GM23338 (cell line): ENCODE results near the gene GSTK1. TPM values are rescaled to one million over a fixed set of nuclear protein-coding genes. Genes with fewer than 3 reads are reported as not detected.

Experiments
- ATAC-seq: fragments of 200-7000 bp; cut with Tn5 transposase; 3 replicates; pipeline ENCODE4 v1.9.1; 2020
- DNase-seq: peaks from one replicate; pipeline ENCODE4 v3.0.0-alpha.2; 2015; ENCODE audit warnings: low spot score
- H2AFZ ChIP-seq: fragments of 200-600 bp; sonication (generic); 2 replicates; pipeline ENCODE4 v1.8.0; 2016; ENCODE audit warnings: antibody characterized with exemption, mild to moderate bottlenecking, moderate library complexity
- H3F3A ChIP-seq: fragments of 200-600 bp; sonication (generic); replicated peaks from 2 replicates; pipeline ENCODE4 v1.8.0; 2017; ENCODE audit warnings: antibody characterized with exemption, mixed run types, low read depth
- H3K27ac ChIP-seq: fragments of 200-600 bp; sonication (generic); 2 replicates; pipeline ENCODE4 v1.6.1; 2016; ENCODE audit warnings: low read depth
- H3K27me3 ChIP-seq: fragments of 200-600 bp; sonication (generic); 2 replicates; pipeline ENCODE4 v1.8.0; 2016; ENCODE audit warnings: mild to moderate bottlenecking, mixed run types, moderate library complexity; ENCODE audit not compliant: insufficient read depth
- H3K36me3 ChIP-seq: fragments of 200-600 bp; sonication (generic); 2 replicates; pipeline ENCODE4 v1.8.0; 2016; ENCODE audit warnings: mild to moderate bottlenecking; ENCODE audit not compliant: insufficient read depth
- H3K4me1 ChIP-seq: fragments of 200-600 bp; sonication (generic); 2 replicates; pipeline ENCODE4 v1.8.0; 2016; ENCODE audit warnings: mild to moderate bottlenecking, moderate library complexity; ENCODE audit not compliant: insufficient read depth
- H3K4me2 ChIP-seq: fragments of 200-600 bp; sonication (generic); 2 replicates; pipeline ENCODE4 v1.7.1; 2017; ENCODE audit warnings: mixed run types
- H3K4me3 ChIP-seq: fragments of 200-600 bp; sonication (generic); 2 replicates; pipeline ENCODE4 v1.6.1; 2016; ENCODE audit warnings: mixed run types
- H3K79me2 ChIP-seq: fragments of 200-600 bp; sonication (generic); replicated peaks from 2 replicates; pipeline ENCODE4 v1.8.0; 2017; ENCODE audit warnings: mild to moderate bottlenecking; ENCODE audit not compliant: insufficient read depth
- H3K9me2 ChIP-seq: fragments of 200-600 bp; sonication (generic); 2 replicates; pipeline ENCODE4 v1.8.0; 2017; ENCODE audit not compliant: insufficient read depth
- H4K20me1 ChIP-seq: fragments of 200-600 bp; sonication (generic); replicated peaks from 2 replicates; pipeline ENCODE4 v1.8.0; 2017; ENCODE audit warnings: mild to moderate bottlenecking; ENCODE audit not compliant: insufficient read depth
- H3K27ac Mint-ChIP-seq: 2 replicates; pipeline ENCODE4 v1.8.0; 2020; ENCODE audit warnings: inconsistent platforms, mild to moderate bottlenecking, moderate library complexity, mixed read lengths
- H3K27me3 Mint-ChIP-seq: 3 replicates; pipeline ENCODE4 v1.8.0; 2022; ENCODE audit warnings: low read depth, mild to moderate bottlenecking, moderate library complexity, mixed read lengths, inconsistent platforms; ENCODE audit not compliant: insufficient read depth, poor library complexity
- H3K36me3 Mint-ChIP-seq: 3 replicates; pipeline ENCODE4 v1.8.0; 2021; ENCODE audit warnings: low read depth, mild to moderate bottlenecking, inconsistent platforms, moderate library complexity, mixed read lengths
- H3K4me1 Mint-ChIP-seq: 3 replicates; pipeline ENCODE4 v1.8.0; 2020; ENCODE audit warnings: mild to moderate bottlenecking, inconsistent platforms, mixed read lengths
- H3K4me3 Mint-ChIP-seq: 3 replicates; pipeline ENCODE4 v1.8.0; 2021; ENCODE audit warnings: moderate library complexity, mild to moderate bottlenecking, inconsistent platforms, mixed read lengths
- H3K9me3 Mint-ChIP-seq: 3 replicates; pipeline ENCODE4 v1.8.0; 2020; ENCODE audit warnings: moderate library complexity, mild to moderate bottlenecking, inconsistent platforms, mixed read lengths
- CREB1 ChIP-seq: fragments of 250-450 bp; sonication (Bioruptor Pico); IDR thresholded peaks from 2 replicates; pipeline ENCODE4 v1.5.0; 2020; ENCODE audit warnings: low read depth, mild to moderate bottlenecking, moderate library complexity
- ETS1 ChIP-seq: IDR thresholded peaks from 2 replicates; pipeline ENCODE4 v1.6.1; 2016; ENCODE audit warnings: antibody characterized with exemption
- EZH2 ChIP-seq: fragments of 200-600 bp; sonication (generic); IDR thresholded peaks from one replicate; pipeline ENCODE4 v1.8.0; 2017; ENCODE audit warnings: antibody characterized with exemption, mild to moderate bottlenecking, low read depth; ENCODE audit not compliant: unreplicated experiment
- EZH2phosphoT487 ChIP-seq: fragments of 200-600 bp; sonication (generic); IDR thresholded peaks from one replicate; pipeline ENCODE4 v1.8.1; 2018; ENCODE audit warnings: antibody characterized with exemption; ENCODE audit not compliant: unreplicated experiment
- JUNB ChIP-seq: IDR thresholded peaks from one replicate; pipeline ENCODE4 v1.6.1; 2016; ENCODE audit warnings: antibody characterized with exemption; ENCODE audit not compliant: unreplicated experiment
- POLR2AphosphoS5 ChIP-seq: IDR thresholded peaks from 2 replicates; pipeline ENCODE4 v1.6.1; 2016; ENCODE audit warnings: antibody characterized with exemption, low read depth
- REST ChIP-seq: IDR thresholded peaks from one replicate; pipeline ENCODE4 v1.6.1; 2018; ENCODE audit warnings: antibody characterized with exemption; ENCODE audit not compliant: unreplicated experiment
- ZNF114 ChIP-seq: fragments of 250-450 bp; sonication (Bioruptor Pico); IDR thresholded peaks from 2 replicates; pipeline ENCODE4 v1.5.0; 2020; ENCODE audit warnings: mild to moderate bottlenecking, moderate library complexity
- ZNF331 ChIP-seq: fragments of 250-450 bp; sonication (Bioruptor Pico); IDR thresholded peaks from 2 replicates; pipeline ENCODE4 v1.5.0; 2020; ENCODE audit warnings: low read depth, mild to moderate bottlenecking, moderate library complexity
- ZNF462 ChIP-seq: fragments of 250-450 bp; sonication (Bioruptor Pico); IDR thresholded peaks from 2 replicates; pipeline ENCODE4 v1.5.0; 2020; ENCODE audit warnings: mild to moderate bottlenecking, moderate library complexity
- polyA plus RNA-seq: library from polyadenylated mRNA; unstranded; fragments of >200 nt; fragmentation: Nextera tagmentation; extraction: Ambion mirVana; gene quantifications from 2 replicates; pipeline ENCODE4 v1.2.1, GENCODE V29; 2016
- total RNA-seq: library from RNA; depleted of rRNA; stranded (reverse); fragments of >200 nt; shearing (Covaris generic); gene quantifications from 2 replicates; pipeline ENCODE4 v1.2.3, GENCODE V29; 2014

GSTK1 gene
- total and polyA plus RNA-seq, 2 experiments from 2014 or later = 26.4 to 27.5 TPM

- Histone ChIP-seq H4K20me1 (no peaks in the 10 kb centered on the region), H3K4me1 (peaks cover 15% of the 10 kb centered on the region), H3K9me2 (no peaks in the 10 kb centered on the region), H3K36me3 (no peaks in the 10 kb centered on the region), H3K27me3 (no peaks in the 10 kb centered on the region), H3K4me3 (no peak overlapping the region), H3K27ac (no peak overlapping the region), H3K79me2 (no peaks in the 10 kb centered on the region), H3K4me2 (no peak overlapping the region), H3F3A (no peaks in the 10 kb centered on the region), H2AFZ (no peak overlapping the region)
- Mint-ChIP-seq H3K4me1 (peaks cover 9% of the 10 kb centered on the region; the same call in 2 of the 3 replicates), H3K27ac (no peak overlapping the region), H3K36me3 (no peaks in the 10 kb centered on the region), H3K4me3 (no peak overlapping the region), H3K27me3 (no peaks in the 10 kb centered on the region), H3K9me3 (no peaks in the 10 kb centered on the region)
- no peak for ATAC-seq
- no peak for TF ChIP-seq ZNF114 (CRISPR knock-in tag)
- no peak for DNase-seq
These were observed 35.4 kb upstream of the GSTK1 start for GRCh38 chr7:143227806-143228205.

- no peaks in the 10 kb centered on the region for H3K9me2 ChIP-seq
- DNase-seq = peak; percentile 58
- peak; percentile 80 for ATAC-seq
- Mint-ChIP-seq H3K36me3 (no peaks in the 10 kb centered on the region), H3K27me3 (no peaks in the 10 kb centered on the region), H3K4me3 (no peak overlapping the region), H3K9me3 (no peaks in the 10 kb centered on the region), H3K4me1 (peaks cover 9% of the 10 kb centered on the region; the same call in 2 of the 3 replicates), H3K27ac (no peak overlapping the region)
- no peaks in the 10 kb centered on the region for H3K27me3 ChIP-seq
- H3K4me3 ChIP-seq = no peak overlapping the region
- H3K4me2 ChIP-seq = peak overlapping the region; percentile 42; the same call in 1 of the 2 replicates
- peak overlapping the region; percentile 56; the same call in 1 of the 2 replicates for H3K27ac ChIP-seq
- H2AFZ ChIP-seq = peak overlapping the region; percentile 87
- H3K4me1 ChIP-seq = peaks cover 15% of the 10 kb centered on the region
- H3K36me3 ChIP-seq = no peaks in the 10 kb centered on the region
- no peaks in the 10 kb centered on the region for H3F3A ChIP-seq
- no peaks in the 10 kb centered on the region for H4K20me1 ChIP-seq
- H3K79me2 ChIP-seq = no peaks in the 10 kb centered on the region
- no peak for TF ChIP-seq ETS1
- TF ChIP-seq REST = no peak
- no peak for TF ChIP-seq CREB1 (CRISPR knock-in tag)
- no peak for TF ChIP-seq ZNF331 (CRISPR knock-in tag)
- no peak for TF ChIP-seq EZH2phosphoT487
- TF ChIP-seq ZNF462 (CRISPR knock-in tag) = no peak
- TF ChIP-seq ZNF114 (CRISPR knock-in tag) = no peak
- TF ChIP-seq EZH2 = no peak
- TF ChIP-seq JUNB = no peak
- TF ChIP-seq POLR2AphosphoS5 = no peak
These were observed 34.0 kb upstream of the GSTK1 start for GRCh38 chr7:143229054-143229790.
